HG02623 (cell line): ENCODE data around the gene DOK7.

ENCODE experiments used
- ATAC-seq: cut with Tn5 transposase; IDR thresholded peaks from one replicate; pipeline ENCODE4 v1.9.1; 2021; ENCODE audit warnings: moderate library complexity; ENCODE audit not compliant: unreplicated experiment

Gene DOK7

DNA sequence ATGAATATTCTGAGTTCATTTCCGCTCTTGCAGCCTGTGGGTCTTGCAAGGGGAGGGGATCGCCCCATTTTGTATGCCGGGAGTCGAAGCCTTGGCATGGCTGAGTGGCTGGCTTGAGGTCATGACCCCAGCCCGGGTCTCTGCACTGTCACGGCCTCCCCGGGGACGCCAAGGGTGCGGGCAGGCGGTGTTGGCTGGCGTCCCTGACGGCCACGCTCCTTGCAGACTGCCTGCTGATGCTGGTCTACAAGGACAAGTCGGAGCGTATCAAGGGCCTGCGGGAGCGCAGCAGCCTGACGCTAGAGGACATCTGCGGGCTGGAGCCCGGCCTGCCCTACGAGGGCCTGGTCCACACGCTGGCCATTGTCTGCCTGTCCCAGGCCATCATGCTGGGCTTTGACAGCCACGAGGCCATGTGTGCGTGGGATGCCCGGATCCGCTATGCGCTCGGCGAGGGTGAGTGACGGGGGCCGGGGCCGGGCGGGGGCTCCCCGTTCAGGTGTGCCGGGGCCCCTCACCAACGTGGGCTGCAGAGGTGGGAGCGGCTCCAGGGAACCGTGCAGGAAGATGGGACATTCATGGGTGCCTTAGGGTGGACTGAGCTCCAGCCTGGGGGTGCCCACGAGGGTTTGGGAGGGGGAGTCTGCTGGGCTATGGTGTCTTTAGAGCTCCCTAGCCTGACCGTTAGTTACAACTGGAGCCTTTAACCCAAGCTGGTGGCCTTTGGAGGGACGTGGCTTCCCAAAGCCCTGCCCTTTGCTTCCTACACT lies 10.3 kb downstream of the DOK7 start:
- no peak for ATAC-seq

DNA sequence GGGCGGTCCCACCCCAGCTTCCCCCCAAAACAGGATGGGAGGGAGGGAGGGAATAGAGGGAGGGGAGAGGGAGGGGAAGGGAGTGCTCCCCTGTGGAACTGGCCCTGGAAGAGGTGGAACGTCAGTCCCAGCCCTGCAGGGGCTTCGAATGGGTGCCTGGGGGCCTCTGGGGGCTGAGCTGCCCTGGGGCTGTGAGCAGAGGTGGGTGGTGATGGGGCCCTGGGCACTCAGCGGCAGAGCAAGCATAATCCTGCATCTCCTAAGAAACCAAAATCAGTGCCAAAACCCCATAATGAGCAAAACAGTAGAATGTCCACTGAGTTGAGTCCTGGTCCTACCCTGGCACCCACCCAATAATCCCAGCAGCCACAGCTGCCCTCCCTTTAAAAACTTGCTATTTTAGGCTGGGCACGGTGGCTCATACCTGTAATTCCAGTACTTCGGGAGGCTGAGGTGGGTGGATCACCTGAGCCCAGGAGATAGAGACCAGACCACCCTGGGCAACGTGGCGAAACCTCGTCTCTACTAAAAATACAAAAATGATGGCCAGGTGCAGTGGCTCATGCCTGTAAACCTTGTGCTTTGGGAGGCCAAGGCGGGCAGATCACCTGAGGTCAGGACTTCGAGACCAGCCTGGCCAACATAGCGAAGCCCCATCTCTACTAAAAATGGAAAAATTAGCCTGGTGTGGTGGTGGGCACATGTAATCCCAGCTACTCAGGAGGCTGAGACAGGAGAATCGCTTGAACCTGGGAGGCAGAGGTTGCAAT lies 11.1 kb downstream of the DOK7 start:
- ATAC-seq: no peak

DNA sequence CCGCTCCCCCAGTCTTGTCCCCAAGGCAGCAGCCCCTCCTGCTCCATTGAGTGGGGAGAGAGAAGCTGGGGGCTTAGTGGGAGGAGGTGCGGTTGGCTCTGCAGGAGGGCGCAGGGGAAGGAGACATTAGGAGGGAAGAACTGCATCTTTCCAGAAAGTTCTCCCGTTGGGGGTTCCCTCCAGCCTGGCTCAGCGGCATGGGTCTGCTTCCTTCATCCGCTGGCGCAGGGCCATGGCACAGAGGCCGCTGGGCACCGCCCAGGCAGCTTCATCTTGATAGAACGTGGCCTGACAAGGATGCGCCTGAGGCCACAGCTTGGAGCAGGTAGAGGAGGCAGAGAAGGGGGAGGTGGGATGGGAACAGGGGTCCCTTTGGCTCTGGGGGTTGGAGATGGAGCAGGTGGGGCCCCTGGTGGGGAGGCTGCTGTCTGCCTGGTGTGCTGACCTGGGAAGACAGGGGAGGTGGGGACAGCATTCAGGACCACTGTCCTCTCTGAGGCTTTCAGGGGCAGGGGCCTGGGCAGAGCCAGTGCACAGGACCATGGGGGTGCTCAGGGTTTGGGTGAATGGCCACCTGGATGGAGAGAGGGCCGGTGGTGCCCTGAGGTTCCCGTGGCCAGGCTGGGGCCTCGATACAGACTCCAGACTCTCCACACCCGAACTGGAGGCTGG lies 12.1 kb downstream of the DOK7 start:
- no peak for ATAC-seq

DNA sequence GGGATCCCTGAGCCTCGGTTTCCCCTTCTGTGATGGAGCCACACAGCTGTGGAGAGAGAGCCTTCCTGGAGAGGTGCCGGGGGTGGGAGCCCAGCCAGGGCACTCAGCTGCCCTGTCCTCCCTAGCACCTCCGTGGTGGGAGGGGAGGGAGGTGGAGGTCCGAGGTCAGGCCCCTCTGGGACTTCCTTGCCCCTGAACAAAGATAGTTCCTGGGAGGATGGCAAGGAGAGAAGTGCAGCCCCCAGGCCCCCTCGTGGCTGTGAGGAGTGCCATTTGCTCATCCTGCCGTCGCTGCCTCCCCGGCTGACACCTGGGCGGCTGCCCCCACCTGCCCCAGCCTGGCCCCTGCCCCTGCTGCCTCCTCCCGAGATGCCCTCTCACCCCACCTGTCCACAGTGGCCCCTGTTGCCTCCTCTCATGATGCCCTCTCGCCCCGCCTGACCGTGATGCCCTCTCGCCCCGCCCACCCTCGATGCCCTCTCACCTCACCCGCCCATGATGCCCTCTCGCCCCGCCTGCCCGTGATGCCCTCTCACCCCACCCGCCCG lies 12.7 kb downstream of the DOK7 start:
- ATAC-seq: no peak

DNA sequence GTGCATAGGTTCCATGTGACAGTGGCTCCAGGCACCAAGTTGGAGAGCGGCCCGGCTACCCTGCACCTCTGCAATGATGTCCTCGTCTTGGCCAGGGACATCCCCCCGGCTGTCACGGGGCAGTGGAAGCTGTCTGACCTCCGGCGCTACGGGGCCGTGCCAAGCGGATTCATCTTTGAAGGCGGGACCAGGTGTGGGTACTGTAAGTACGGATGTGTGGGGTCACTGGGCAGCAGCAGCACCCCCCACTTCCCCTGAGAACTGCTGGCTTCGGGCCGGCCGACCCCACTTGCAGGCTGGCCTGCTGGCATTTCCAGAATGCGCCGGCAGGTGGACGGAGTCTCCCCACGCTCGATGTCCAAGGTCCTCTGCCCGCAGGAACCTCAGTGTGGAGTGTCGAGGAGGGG lies 13.2 kb downstream of the DOK7 start:
- no peak for ATAC-seq

DNA sequence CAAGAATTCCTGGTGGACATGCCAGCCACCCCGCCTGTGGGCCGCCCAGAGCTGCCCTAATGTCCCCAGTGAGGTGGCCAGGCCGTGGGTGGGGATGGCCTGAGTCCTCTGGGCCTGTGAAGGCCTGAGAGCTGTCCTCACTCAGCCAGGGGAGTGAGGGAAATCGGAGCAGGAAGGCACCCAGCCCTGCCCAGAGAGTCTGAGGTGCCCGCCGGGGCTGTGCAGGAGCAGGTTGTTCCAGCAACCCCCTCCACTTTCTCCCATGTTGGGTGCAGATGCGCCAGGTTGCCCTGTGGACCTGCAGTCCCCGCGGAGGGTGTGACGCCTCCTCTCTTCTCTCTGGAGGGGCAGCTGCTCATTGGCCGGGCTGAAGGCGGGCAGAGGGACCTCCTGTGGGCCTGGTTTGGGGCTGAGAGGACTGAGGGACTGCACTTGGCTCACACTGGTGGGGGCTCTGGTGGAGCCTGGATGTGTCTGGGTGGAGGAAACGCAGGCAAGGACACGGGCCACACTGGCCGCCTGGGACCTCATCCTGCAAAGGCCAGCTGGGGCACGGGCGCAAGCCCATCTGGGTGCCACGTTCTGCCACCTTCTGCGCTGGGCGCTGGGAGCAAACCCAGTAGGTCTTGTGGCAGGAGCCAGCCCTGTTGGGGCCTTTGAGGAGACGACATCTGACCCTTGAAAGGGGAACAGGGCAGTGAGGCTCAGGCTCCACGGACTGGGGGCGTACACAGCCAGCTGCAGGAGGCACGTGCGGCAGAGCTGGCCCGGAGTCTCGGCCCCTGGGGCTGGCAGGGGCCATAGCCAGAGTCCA lies 14.0 kb downstream of the DOK7 start:
- no peak for ATAC-seq

DNA sequence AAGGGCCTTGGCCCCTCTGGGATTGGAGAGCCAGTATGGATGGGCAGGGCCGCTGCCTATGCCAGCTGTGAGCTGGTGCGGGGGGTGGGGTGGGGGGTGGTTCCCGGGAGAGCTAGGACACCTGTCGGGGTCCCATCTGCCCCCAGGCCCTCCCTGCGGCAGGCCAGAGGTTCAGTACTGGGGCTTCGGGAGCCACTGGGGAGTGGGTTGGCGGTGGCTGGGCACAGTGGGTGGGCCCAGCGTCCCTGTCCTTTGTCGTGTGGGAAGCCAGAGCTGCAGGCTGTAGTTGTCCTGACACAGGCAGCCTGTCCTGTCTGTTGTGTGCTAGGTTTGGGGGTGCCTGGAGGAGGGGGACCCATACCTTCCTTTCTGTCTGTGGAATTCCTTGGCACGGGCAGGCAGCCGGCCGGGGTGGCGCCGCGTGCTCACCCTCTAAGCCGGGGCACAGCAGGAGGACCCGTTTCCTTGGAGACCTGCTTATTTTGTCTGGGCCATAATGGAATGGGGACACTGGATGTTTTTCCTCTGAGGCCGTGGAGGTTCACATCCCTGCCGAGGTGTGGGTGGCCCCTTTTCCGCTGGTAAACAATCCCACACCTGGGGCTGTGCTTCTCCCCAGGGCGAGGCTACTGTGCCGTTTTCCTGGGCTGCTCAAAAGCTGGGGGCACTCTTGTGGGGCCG lies 14.8 kb downstream of the DOK7 start:
- ATAC-seq: no peak

DNA sequence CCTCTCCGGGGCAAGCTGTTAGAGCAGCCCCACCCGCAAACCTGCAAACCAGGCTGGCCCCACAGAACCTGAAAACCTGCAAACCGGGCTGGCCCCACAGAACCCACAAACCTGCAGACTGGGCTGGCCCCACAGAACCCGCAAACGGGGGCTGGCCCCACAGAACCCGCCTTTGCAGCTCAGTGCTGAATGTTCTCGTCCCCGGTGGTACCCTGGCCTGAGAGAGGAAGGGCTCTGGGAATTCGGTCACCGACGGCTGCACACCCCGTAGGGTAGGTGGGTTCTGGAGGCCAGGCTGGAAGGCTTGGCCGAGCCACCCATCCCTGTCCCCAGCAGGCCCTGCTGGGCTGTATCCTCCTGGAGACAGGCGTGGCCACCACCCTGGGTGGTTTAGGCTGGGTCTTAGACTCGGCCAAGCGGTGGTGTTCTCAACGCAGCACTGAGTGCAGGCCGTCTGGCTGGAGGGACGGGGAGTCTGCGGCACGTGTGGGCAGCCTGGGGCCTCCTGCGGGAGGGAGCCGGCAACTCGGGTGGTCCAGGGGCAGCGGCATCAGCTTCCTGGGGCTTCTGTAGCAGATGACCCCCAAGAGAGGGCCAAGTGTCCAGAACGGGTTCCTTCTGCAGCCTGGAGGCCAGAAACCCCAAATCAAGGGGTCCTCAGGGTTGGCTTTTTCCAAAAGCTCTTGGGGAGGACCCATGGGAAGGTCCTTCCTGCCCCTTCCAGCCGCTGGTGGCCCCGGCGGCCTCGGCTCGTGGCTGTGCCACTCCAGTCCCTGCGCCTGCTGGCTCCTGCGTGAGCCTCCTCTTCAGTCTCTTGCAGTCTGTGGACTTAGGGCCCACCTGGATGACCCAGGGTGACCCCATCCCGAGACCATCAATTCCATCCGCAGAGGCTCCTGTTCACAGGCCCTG lies 15.6 kb downstream of the DOK7 start:
- no peak for ATAC-seq

DNA sequence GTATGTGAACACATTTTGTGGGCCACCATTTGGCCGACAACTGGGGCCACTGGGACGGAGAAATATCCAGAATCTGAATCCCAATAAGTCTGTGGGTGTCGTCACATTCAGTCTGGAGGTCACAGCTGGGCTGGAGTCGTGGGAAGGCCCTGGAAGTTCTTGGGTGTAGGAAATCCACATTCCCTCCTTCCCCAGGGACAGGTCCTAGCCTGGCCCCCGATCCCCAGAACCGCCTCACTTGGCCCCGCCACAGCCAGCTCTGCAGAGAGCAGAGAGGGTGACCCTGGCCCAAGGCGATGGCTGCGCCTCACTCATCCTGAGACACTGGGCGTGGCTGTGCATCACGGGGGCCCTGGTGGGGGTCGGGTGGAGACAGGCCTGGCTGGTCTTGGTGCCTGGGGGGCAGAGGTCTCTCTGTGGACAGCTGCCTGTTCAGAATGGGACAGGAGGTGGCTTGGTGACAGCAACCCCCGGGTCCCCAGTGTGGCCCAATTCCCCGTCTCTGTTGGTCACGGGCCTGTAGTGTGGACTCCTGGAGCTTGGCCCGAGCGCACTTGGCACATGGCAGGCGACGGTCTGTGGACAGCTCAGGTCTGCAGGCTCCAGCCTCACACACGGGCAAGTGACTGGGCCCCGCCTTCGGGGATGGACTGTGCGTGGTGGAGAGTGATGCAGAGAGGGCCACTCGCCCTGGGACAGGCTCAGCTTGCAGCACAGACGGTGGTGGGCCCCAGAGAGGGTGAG lies 16.4 kb downstream of the DOK7 start:
- ATAC-seq: no peak

DNA sequence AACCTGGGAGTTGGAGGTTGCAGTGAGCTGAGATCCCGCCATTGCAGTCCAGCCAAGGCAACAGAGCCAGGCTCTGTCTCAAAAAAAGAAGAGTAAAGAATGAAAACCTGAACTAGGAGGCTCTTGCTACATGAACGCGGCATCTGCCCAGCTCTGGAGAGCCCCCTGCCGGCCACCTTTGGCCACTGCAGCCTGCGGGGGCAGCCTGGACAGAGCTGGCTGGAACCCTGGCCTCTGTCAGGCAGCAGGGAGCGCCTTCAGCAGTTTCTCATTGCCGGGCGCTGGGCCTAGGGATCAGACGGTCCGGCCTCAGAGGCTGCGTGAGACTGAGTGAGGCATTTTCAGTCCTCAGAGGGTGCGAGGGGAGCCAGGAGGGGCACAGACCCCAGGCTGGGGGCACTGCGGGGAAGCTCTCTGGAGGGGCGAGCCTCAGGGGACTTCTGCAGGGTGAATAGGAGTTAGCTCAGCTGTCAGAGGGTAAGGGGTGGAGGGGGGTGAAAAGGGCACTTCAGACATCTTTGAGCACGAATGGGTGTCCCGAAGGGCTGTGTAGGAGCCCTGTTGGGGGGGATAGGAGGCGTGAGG lies 17.5 kb downstream of the DOK7 start:
- no peak for ATAC-seq

DNA sequence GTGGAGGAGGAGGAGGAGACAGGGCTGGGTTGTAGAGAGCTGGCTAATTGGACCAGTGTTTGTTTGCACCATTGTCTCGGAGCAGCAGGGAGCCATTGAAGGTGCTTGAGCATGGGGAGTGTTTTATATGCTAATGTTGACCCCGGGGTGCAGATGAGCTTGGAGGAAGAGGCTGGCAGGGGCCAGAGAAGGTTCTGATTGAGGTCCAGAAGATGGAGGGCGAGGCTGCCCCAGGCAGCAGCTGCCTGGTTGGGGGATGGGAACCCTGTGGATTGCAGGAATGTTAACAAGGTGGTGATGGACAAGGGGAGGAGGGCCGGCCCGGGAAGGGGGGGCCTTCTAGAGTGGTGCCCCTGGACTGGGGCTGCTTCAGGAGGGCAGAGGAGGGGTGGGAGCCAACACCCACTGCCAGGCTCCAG lies 18.0 kb downstream of the DOK7 start:
- ATAC-seq: no peak

DNA sequence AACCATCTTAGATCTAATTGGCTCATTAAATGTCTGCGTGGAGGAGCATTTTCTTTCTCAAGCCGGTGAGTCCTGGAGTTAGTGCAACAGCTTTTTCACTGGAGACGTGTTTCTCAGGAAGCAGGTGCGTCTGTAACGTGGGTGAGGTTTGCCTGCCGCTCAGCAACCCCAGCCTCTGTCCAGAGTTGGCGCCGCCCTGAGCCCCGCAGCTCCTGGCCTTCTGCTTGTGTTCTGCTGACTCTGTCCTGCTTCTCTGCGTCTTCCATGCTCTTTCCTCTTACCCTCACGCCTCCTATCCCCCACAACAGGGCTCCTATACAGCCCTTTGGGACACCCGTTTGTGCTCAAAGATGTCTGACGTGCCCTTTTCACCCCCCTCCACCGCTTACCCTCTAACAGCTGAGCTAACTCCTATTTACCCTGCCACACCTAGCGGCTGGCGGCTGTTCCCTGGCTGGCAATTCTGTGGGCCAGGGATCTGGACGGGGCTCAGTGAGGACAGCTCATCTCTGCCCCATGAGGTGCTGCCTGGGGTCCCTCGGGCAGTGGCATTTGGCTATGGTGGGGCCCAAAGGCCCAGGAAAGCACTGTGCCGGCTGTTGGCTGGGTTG lies 18.8 kb downstream of the DOK7 start:
- ATAC-seq: no peak

DNA sequence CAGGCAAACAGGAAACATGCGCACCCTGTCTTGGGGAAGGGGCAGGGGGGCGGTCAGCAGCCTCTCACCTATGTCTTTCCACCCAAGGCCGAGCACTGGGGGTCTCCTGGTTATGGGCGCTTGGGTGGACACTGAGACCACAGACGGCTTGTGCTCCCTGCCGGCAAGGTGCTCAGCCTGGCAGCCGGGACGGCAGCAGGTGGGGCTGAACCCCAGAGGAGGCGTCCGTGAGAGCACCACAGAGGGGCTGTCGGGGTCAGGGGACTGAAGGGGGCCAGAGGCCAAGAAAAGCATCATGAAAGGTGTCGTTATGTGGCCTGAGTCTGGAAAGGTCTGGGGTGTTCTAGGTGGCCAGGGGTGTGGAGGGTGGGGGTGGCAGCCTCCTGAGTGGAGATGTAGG lies 19.6 kb downstream of the DOK7 start:
- ATAC-seq: no peak

DNA sequence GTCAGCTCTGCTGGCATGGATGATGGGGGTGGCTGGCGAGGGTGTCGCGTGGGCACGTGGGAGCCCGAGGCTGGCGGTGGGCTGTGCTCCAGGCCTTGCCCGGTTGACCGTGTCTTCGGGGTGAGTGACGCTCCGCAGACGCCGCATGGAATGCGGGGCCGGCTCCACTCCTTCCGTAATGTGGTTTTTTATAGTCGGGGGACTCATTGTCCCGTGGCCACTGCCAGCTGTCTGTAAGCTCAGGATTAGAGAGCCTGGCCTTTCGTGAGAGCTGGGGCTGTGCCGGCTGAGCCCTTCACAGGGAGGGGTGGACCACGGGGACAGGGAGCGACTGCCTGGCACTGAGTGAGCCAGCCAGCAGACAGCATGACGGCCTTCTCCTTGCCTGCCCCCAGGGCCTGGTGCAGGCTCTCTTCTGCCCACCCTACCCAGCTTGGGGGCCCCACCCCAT lies 20.4 kb downstream of the DOK7 start:
- no peak for ATAC-seq

DNA sequence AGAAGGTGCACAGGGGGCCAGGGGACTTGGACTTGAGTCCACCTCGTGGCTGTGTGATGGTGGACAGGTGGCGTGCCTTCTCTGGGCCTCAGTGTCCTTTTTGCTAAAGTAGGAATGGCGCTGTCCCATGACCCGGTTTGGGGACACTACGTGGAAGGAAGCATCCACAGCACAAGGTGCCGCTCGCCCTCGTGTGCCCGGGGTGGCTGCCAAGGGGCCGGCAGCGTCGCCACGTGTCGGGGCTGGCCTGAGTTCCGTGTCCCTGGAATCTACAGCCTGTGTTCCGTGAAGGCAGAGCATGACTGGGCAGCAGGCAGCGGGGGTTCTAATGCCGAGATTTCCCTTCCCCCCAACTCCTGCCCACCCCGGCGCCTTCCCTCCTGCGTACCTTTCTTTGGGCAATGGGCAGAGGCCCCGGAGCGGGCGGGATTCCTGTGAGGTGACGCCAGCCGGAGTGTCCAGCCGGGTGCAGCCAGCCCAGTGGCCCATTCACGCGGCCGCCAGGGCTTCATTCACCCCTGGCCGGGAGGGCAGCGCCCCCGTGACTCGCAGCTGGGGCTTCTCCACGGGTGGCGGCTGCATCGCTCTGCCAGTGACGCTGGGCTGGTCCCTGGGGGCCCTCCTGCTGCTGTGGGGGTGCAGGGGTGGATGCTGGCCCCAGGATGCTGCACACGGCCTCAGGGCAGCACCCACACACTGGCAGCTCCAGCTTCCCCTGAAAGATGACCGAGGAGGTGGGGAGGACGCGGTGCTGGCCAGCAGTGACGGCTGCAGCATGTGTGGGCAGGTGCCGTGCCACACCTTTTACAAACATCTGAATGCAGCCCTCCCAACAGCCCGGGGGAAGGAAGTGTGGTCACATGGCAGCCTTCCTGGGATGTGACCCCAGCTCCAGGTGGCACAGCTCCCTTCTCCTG lies 21.2 kb downstream of the DOK7 start:
- ATAC-seq: no peak

DNA sequence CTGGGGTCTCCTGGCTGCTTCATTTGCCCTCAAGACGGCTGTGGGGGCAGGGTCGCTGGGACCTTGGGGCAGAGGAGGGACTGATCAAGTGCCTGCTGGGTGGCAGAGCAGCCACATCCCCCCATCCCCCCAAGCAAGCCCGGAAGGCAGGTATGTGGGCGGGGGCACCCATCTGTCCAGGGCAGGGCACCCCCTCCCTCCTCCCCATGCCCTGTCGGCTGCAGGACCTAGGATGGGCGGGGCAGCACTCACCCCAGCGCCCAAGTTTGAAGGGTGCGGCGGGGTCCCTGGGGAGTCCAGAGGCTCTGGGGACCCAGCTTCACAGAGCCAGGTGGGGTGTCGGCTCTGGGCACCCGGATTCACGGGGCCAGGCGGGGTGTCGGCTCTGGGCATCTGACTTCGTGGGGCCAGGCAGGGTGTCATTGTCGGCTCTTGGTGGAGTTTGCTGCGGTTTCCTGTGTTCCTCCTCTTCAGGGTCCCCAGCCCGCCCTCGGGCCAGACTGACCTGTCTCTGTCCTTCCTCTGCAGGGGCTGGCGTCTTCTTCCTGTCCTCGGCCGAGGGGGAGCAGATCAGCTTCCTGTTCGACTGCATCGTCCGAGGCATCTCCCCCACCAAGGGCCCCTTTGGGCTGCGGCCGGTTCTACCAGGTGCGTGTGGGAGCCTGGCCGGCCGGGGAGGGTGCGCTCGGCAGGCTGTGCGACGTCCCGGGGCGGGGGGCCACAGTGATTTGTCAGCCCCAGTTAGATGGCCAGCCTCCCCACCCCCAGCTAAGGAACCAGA lies 22.1 kb downstream of the DOK7 start:
- ATAC-seq: no peak
